GM19043 (cell line): ENCODE measurements around the gene CFAP73.
"Not testable (repeated sequence)": the region's sequence is repeated elsewhere in the genome, so short reads cannot be mapped to it uniquely, and the experiment has no call there.

ENCODE experiments used
- ATAC-seq: cut with Tn5 transposase; IDR thresholded peaks from one replicate; pipeline ENCODE4 v1.9.1; 2021; ENCODE audit warnings: low read depth; ENCODE audit not compliant: unreplicated experiment

The CFAP73 gene

DNA sequence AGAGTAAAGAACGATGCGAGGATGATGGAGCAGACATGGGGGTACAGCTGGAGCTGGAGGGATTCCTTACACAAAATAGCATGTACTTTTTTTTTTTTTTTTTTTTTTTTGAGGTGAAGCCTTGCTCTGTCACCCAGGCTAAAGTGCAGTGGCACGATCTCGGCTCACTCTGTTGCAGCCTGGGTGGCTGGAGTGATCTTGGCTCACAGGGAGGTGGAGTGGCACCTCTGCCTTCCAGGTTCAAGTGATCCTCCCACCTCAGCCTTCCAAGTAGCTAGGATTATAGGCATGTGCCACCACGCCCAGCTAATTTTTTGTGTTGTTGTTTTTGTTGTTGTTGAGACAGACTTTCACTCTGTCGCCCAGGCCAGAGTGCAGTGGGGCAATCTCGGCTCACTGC is 8.8 kb upstream of the CFAP73 start:
- ATAC-seq, result no peak

DNA sequence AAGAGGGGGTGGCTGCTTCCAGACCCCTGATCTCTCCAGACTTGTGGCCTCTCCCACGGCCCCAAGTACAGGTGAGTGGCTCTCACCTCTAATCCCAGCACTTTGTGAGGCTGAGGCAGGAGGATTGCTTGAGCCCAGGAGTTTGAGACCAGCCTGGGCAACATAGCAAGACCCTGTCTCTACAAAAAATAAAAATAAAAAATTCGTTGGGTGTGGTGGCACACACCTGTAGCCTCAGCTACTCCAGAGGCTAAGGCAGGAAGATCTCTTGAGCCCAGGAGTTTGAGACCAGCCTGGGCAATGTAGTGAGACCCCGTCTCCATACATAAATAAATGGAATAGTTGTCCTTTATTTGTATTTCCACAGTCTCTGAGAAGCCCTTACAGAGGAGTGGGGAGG is 7.8 kb upstream of the CFAP73 start:
- ATAC-seq, result not testable (repeated sequence)

DNA sequence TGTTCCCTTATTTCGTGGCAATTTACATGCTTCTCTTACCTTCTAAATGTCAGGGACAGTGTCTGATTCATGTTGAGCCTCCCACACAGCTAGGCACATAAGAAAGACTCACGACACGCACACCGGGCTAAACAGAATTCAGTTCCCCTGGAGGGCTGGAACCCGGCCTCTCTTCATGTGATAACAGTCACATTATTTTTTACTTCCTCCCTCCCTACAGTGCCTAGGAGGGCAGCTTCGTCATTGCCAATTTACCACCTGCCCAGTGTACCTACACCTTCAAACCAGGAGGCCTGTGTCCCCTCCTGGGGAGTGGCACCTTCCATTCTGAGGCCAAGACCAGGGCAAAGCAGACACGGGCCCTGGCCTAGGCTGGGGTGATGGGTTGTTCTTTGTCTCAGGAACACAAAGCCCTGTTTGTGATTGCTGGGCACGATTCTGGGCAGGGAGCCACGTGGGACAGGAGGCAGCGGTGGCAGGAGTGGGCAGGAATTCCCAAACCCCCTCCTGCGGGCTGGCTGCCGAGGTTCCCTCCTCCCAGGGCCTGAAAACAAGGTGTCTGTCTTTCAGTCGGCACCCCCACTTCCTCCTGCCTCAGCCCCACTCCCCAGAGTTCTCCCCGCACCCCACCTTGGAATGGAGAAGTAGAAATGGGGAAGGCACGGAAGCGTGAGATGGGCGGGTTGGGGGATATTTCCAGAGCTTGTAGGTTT is 7.2 kb upstream of the CFAP73 start:
- no peak for ATAC-seq

DNA sequence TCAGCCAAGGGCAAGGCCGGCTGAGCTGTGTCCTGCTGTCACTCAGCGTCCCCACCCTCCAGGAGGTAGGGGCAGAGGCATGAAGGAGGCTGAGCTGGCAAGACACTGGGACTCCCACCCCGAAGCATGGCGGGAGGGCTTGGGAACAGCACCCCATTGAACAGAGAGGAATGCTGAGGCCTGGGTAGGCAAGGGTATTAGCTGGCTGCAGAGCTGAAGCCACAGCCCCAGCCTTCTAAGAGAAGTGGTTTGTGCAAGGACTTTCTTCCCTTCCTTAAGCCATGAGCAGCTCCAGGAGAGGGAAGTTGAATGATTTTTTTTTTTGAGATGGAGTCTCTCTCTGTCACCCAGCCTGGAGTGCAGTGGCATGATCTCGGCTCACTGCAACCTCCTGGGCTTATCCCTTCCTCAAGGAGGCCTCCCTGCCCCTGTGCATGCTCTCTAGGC is 6.6 kb upstream of the CFAP73 start:
- ATAC-seq, result no peak

DNA sequence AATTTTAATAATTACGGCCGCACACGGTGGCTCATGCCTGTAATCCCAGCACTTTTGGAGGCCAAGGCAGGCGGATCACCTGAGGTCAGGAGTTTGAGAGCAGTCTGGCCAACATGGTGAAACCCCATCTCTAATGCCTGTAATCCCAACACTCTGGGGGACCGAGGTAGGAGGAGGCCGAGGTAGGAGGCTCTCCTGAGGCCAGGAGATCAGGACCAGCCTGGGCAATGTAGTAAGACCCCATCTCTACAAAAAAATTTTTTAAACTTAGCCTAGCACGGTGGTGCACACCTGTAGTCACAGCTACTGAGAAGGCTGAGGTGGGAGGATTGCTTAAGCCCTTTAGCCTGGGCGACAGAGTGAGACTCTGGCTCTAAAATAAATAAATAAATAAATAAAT is 5.6 kb upstream of the CFAP73 start:
- ATAC-seq, result no peak

DNA sequence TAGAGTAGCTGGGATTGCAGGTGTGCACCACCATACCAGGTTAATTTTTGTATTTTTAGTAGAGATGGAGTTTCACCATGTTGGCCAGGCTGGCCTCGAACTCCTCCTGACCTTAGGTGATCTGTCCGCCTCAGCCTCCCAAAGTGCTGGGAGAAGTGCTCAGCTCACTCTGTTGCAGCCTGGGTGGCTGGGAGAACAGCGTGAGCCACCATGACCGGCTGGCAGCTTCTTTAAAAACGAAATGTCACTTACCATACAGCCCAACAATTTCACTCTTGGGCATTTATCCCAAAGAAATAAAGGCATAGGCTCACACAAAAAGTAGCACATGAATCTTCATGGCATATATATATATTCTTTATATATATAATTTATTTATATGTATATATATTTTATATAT is 4.7 kb upstream of the CFAP73 start:
- no peak for ATAC-seq

DNA sequence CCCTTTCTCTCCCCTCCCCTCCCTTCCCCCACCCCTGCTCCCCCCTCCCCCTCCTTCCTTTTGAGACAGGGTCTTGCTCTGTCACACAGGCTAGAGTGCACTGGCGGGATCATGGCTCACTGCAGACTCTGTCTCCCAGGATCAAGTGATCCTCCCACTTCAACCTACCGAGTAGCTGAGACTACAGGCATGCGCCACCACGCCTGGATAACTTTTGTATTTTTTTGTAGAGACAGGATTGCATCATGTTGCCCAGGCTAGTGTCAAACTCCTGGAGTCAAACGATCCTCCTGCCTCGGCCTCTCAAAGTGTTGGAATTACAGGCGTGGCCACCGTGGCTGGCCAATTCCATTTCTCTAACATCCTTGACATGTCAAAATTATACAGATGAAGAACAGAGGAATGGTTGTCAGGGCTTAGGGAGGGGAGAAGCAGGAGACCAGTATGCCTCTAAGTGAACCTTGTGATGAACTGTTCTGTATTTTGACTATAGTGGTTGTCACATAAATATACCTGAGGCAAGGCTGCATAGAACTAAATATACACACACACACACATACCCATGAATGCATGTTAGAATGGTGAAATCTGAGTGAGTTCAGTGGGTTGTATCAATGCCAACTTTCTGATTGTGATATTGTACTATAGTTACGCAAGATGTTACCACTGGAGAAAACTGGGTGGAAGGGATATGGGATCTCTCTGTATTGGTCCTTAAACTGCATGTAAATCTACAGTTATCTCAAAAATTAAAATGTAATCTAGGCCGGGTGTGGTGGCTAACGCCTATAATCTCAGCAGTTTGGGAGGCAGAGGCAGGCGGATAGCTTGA is 3.6 kb upstream of the CFAP73 start:
- ATAC-seq, result no peak

DNA sequence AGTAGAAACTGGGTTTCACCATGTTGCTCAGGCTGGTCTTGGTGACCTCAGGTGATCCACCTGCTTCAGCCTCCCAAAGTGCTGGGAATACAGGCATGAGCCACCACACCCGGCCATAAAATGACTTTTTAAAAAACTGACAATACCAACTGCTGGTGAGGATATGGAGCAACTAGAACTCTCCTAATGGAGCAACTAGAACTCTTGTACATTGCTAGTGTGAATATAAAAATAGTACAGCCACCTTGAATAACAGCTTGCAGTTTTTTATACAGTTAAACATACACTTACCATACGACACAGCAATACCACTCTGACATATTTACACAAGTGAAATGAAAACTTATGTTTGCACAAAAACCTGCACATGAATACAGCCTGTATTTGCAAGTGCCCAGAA is 2.5 kb upstream of the CFAP73 start:
- ATAC-seq, result no peak

DNA sequence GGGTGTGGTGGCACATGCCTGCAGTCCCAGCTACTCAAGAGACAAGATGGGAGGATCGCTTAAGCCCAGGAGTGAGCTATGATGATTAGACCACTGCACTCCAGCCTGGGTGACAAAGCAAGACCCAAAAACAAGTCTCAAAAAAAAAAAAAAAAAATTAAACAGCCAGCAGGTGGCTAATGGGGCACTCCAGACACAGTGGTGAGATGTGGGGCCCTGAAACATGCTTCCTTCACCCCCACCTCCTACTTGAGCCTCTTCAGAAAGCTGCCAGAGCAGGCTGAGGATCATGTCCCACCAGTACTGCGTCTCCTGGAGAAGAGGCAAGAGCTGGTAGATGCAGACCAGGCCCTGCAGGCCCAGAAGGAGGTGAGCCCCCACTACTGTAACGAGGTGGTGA is 2.1 kb downstream of the CFAP73 start:
- ATAC-seq, result no peak

DNA sequence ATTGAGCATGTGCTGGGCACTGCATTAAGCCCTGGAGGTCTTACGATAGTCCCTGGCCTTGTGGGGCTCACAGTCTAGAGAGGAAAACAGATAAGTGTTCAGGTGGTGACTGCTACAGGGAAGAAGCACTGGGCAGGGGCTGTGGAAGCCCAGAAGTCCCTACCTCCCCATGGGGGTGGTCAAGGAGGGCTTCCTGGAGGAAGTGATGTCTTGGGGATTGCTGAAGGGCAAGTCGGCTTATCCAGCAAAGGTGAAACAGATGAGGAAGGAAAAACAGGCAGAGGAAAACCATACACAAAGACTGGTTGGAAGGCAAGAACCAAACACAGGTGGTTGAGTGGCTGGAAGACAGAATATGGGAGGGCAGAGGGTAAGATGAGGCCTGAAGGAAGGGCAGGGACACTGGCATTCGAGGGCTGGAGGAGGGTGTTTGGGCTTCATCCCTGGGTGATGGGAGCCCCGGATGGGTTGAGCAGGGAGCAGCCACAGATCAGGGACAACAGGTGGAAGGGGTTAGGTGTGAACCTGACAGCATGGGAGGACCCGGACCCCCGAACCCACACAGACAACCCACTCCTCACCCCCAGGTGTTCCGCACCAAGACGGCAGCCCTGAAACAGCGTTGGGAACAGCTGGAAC is 2.8 kb downstream of the CFAP73 start:
- ATAC-seq, result no peak

DNA sequence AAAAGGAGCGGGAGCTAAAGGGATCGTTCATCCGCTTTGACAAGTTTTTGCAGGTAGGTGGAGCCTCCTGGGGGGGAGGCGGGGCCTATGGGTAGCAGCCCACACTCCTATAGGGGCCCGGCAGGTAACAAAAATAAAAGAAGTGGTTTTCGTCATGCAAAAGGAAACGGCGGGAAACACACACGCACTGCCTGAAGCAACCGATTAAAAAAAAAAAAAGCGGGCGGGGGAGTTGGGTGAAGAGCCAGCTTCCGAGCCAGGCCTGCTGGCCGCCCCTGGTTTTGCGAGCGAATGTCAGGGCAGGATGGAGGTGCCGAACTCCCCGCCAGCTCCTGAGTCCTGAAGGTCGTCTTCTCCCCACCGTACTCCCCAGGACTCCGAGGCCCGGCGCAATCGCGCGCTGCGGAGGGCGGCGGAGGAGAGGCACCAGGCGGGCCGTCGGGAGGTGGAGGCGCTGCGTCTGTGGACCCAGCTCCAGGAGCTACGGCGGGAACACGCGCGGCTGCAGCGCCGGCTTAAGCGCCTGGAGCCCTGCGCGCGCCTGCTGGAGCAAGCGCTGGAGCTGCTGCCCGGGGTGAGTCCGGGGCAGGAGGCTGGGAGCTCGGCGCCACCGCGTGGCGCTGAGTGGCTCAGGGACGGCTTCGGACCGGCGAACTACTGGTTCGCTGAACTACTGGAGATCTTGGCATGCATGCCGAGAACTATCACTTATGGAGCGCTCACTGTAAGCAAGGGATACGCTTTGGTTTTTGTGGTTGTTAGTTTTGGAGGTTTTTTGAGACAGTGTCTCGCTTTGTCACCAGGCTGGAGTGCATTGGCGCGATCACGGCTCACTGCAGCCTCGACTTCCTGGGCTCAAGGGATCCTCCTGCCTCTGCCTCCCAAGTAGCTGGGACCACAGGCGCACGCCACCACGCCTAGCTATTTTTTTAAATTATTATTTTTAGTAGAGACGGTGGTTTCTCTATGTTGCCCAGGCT is 3.6 kb downstream of the CFAP73 start:
- ATAC-seq, result no peak

DNA sequence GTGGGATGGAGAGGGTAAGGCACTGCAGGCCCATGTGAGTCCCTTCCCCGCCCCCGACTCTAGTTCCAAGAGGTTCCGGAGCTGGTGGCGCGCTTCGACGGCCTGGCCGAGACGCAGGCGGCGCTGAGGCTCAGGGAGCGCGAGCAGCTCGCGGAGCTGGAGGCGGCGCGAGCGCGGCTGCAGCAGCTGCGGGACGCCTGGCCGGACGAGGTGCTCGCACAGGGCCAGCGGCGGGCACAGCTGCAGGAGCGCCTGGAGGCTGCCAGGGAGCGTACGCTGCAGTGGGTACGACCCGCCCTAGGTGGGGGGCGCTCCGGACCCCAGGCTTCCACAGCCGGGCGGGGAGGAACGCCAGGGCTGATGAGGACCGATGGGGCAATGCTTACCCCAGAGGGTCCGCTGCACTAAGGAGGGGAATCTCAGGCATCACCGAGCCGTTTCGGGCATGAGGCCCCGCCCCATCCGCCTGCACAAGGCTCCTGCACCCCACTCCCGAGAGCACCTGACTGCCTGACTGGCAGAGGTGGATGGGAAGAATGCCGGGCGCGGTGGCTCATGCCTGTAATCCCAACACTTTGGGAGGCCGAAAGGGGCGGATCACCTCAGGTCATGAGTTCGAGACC is 4.9 kb downstream of the CFAP73 start:
- ATAC-seq, result no peak

DNA sequence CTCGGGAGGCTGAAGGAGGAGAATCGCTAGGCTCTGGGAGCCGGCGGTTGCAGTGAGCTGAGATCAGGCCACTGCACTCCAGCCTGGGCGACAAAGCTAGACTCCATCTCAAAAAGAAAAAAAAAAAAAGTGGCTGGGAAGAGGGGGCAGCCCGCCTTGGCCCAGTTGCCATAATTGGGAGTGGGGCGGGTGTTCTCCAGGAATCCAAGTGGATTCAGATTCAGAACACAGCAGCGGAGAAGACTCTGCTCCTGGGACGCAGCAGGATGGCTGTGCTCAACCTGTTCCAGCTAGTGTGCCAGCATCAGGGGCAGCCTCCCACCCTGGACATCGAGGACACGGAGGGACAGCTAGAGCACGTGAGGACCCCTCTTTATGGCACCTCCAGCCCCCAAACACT is 5.5 kb downstream of the CFAP73 start:
- no peak for ATAC-seq

DNA sequence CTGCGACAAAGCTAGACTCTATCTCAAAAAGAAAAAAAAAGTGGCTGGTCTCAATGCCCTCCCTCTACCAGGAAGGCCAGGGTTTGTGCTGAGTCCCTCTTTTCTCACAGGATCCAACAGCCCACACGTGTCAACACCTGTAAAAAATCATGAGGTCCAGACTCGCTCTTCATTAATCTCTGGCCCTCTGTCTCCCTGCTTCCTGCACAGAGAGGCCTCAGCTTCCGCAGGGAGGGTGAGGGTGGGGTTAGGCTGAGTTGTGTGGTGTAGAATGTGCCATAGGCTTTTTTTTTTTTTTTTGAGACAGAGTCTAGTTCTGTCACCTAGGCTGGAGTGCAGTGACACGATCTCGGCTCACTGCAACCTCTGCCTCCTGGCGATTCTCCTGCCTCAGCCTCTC is 6.1 kb downstream of the CFAP73 start:
- ATAC-seq, result no peak

DNA sequence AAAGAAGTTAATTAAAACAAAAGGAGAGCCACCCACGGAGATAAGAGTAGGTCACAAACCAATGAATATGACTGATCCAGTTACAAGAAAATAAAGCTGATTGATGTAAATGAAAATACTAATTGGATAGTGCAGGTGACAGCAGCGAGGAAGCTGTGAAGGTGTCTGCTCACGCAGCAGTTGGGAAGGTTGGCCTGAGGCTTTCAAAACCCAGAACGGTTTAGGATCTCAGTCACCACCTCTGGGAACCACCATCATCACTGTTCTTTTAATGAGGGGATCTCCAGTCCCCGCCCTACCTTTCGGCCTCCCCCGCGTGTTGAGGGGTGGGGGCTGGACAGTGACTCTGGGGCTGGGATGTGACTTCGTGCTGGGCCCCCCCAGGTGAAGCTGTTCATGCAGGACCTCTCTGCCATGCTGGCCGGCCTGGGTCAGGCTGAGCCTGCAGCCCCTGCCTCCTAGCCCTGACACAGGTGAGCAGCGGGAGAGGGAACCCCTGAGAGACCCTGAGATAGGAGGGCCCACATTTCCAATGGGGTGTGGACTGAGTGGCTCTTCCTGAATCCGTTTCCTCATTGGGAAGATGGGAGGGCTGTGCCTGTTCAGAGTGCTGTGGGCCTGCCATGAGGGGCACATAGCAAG is 7.8 kb downstream of the CFAP73 start:
- ATAC-seq, result no peak

DNA sequence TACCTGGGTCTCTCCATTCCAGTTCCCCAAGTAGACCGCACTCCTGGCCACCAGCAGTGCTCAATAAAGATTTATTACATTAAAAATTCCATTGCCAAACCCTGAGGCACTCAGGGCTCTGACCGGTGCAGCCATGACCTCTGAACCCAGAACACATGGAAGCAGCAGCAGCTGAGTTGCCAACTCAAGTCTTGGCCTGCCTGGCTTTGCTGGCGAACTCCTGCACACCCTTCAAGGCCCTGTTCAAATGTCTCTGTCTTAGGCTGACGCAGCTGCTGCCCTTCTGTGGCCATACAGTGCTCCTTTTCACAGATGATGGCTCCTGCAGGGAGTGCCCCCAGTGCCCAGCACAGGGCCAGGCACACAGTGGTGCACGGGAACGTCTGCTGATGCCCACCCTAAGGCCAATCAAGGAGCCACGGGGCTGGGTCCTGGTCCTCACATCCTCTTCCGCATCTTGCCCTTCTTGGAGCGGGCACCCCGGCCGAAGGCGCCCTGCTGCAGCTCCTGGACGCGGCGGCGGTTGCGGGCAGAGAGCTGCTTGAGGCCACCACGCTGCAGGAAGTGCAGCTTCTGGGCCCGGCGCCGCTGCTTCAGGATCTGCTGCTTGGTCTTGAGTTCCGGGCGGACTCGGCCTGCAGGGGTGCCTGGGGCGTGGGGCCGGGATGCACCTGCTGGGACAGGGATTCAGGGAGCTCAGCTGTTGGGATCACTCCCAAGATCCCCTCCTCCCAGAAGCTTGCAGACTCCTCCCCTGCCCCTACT is 9.1 kb downstream of the CFAP73 start:
- ATAC-seq, result no peak

DNA sequence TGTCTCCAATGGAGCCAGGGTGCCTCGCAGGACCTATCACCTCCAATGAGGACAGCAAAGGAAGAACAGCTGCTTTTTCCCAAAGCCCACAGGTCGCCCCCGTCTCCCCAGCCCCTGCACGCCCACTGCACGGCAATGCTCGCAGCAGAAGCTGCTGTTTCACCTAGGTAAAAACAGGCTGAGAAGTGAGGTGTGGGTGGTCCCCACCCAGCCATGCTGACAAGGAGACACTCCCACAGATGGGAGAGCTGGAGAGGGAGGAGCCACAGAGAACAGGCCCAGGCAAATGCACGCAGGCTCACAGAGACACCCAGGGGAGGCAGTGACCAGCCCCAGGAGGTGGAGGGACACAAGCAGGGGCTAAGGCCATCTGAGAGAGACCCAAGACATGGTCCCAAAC is 10.4 kb downstream of the CFAP73 start:
- ATAC-seq, result no peak

DNA sequence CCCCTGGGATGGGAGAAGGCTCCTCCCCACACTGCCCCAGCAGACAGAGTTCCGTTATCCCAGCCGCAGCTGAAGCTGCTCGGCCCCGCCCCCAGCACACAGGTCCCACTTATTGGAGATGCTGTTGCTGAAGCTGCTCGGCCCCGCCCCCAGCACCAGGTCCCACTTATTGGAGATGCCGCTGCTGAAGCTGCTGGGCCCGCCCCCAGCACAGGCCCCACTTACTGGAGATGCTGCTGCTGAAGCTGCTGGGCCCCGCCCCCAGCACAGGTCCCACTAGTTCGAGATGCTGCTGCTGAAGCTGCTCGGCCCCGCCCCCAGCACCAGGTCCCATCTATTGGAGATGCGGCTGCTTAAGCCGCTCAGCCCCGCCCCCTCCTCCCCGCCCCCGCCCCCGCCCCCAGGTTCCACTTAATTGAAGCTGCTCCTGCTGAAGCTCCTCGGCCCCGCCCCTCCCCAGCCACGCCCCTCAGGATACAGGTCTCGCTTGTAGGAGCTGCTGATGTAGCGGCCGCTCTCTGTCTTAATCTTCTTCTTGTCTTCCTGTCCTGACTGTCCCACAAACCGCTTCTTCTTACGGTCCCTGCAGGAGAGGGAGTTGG is 12.0 kb downstream of the CFAP73 start:
- ATAC-seq, result no peak
